ENCODE data around the gene AFG3L2. TPM values are rescaled to one million over a fixed set of nuclear protein-coding genes. Genes with fewer than 3 reads are reported as not detected.

Gene AFG3L2
- total and polyA plus RNA-seq, 9 of the 15 experiments (the other 6 are each of a cell fraction or from before 2014, with no cell fraction given): 24.1 to 109 (median 84.0) TPM

- Histone ChIP-seq H3K9ac (ENCODE audit: insufficient read depth in 1 of 2, low read depth in 2 of 2, low read length in 2 of 2) (no peak overlapping the region), H4K20me1 (replicated peaks; ENCODE audit: control insufficient read depth, insufficient read depth, low read length) (no peaks in the 10 kb centered on the region)
Measured at GRCh38 chr18:12420821-12421421, 43.9 kb upstream of the AFG3L2 start.

More at GRCh38 chr18:12420821-12421421, 43.9 kb upstream of the AFG3L2 start:
- CTCF ChIA-PET (ENCODE audit: low intra/inter-chr PET ratio): no interaction called here
- intact Hi-C loops (cut with micrococcal nuclease) (no loop called here), in situ Hi-C loops (cut with MboI) (no loop called here)
- TF ChIP-seq MCM7 (IDR thresholded peaks at IDR 0.05) (no peak), ATF3 (IDR thresholded peaks at IDR 0.05) (no peak), ATF3 (CRISPR knock-in tag; conservative IDR thresholded peaks at IDR 0.05) (no peak), FIP1L1 (IDR thresholded peaks at IDR 0.05; ENCODE audit: low read depth, low read length, poor library complexity, severe bottlenecking) (no peak), MTA1 (IDR thresholded peaks at IDR 0.05; ENCODE audit: borderline replicate concordance) (no peak)
- TF ChIP-seq, protein P1, sequence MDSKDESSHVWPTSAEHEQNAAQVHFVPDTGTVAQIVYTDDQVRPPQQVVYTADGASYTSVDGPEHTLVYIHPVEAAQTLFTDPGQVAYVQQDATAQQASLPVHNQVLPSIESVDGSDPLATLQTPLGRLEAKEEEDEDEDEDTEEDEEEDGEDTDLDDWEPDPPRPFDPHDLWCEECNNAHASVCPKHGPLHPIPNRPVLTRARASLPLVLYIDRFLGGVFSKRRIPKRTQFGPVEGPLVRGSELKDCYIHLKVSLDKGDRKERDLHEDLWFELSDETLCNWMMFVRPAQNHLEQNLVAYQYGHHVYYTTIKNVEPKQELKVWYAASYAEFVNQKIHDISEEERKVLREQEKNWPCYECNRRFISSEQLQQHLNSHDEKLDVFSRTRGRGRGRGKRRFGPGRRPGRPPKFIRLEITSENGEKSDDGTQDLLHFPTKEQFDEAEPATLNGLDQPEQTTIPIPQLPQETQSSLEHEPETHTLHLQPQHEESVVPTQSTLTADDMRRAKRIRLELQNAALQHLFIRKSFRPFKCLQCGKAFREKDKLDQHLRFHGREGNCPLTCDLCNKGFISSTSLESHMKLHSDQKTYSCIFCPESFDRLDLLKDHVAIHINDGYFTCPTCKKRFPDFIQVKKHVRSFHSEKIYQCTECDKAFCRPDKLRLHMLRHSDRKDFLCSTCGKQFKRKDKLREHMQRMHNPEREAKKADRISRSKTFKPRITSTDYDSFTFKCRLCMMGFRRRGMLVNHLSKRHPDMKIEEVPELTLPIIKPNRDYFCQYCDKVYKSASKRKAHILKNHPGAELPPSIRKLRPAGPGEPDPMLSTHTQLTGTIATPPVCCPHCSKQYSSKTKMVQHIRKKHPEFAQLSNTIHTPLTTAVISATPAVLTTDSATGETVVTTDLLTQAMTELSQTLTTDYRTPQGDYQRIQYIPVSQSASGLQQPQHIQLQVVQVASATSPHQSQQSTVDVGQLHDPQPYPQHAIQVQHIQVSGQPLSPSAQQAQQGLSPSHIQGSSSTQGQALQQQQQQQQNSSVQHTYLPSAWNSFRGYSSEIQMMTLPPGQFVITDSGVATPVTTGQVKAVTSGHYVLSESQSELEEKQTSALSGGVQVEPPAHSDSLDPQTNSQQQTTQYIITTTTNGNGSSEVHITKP (IDR thresholded peaks at IDR 0.05; ENCODE audit: partially characterized antibody): peak; percentile 52
- DNase-seq (ENCODE audit: extremely low read depth in 1 of 4, low spot score in 3 of 4) (no peak), ATAC-seq (no peak), FAIRE-seq (no peak)
- Histone ChIP-seq H3K27ac (ENCODE audit: extremely low read depth, low read depth, low read length) (no peak overlapping the region), H3K4me1 (replicated peaks in 1 of 2; ENCODE audit: control insufficient read depth in 2 of 2, insufficient read depth in 2 of 2, low read length in 2 of 2) (peaks cover 0 to 3% of the 10 kb centered on the region in 2 experiments; a peak in 2 of 5 replicates), H3K4me2 (ENCODE audit: insufficient read depth, low read length) (no peak overlapping the region), H2AFZ (ENCODE audit: low read depth, low read length) (no peak overlapping the region), H3K4me3 (no peak overlapping the region), H3K9me3 (replicated peaks; ENCODE audit: control insufficient read depth, insufficient read depth, low read depth, low read length) (no peaks in the 10 kb centered on the region), H3K36me3 (ENCODE audit: control insufficient read depth, insufficient read depth, low read length) (peaks cover 13% of the 10 kb centered on the region; the same call in 2 of the 3 replicates), H3K79me2 (ENCODE audit: control insufficient read depth, insufficient read depth, low read length) (no peaks in the 10 kb centered on the region), H3K9me1 (ENCODE audit: control insufficient read depth, insufficient read depth, low read length) (no peaks in the 10 kb centered on the region), H3K27me3 (ENCODE audit: control insufficient read depth in 2 of 2, insufficient read depth in 2 of 2, low read length in 2 of 2) (no peaks in the 10 kb centered on the region)
- WGBS (ENCODE audit: insufficient coverage, low coverage, missing lambda C conversion rate): 90% methylated on average over 11 of the region's 27 CpGs
- BruUV-seq (replicated peaks): no TSS peak
- POLR2A ChIA-PET: no interaction called here
